ENCODE measurements around the gene TM9SF4. TPM values are rescaled to one million over a fixed set of nuclear protein-coding genes. Genes with fewer than 3 reads are reported as not detected.

Gene TM9SF4
- total RNA-seq, 1 donor from 2014 or later, result 27.0 TPM

GRCh38 chr20:32068174-32068573 lies 41.3 kb upstream of the TM9SF4 start:
- no peak for DNase-seq
- no peaks in the 10 kb centered on the region for H3K36me3 ChIP-seq
- no peak overlapping the region for H3K27ac ChIP-seq (replicated peaks)
- H3K27me3 ChIP-seq (ENCODE audit: low read depth), result peaks cover 53% of the 10 kb centered on the region
- no peak overlapping the region for H3K4me3 ChIP-seq
- no peak for TF ChIP-seq CTCF (IDR thresholded peaks at IDR 0.05; ENCODE audit: borderline replicate concordance)
- H3K9me3 ChIP-seq (replicated peaks), result no peaks in the 10 kb centered on the region
- intact Hi-C loops (cut with micrococcal nuclease), result no loop called here
- no peaks in the 10 kb centered on the region for H3K4me1 ChIP-seq

- Histone ChIP-seq H3K27me3 (ENCODE audit: low read depth) (peaks cover 46% of the 10 kb centered on the region), H3K36me3 (no peaks in the 10 kb centered on the region), H3K9me3 (replicated peaks) (no peaks in the 10 kb centered on the region), H3K4me1 (no peaks in the 10 kb centered on the region), H3K4me3 (no peak overlapping the region), H3K27ac (replicated peaks) (no peak overlapping the region)
- no peak for DNase-seq
- TF ChIP-seq CTCF (IDR thresholded peaks at IDR 0.05; ENCODE audit: borderline replicate concordance), result no peak
- intact Hi-C loops (cut with micrococcal nuclease), result no loop called here
Observed at GRCh38 chr20:32069711-32070110, 39.8 kb upstream of the TM9SF4 start.

- no peaks in the 10 kb centered on the region for H3K4me1 ChIP-seq
- intact Hi-C loops (cut with micrococcal nuclease), result no loop called here
- TF ChIP-seq CTCF (IDR thresholded peaks at IDR 0.05; ENCODE audit: borderline replicate concordance), result no peak
Observed at GRCh38 chr20:32070282-32070681, 39.2 kb upstream of the TM9SF4 start.

GRCh38 chr20:32070690-32071213 lies 38.8 kb upstream of the TM9SF4 start:
- H3K4me1 ChIP-seq, result no peaks in the 10 kb centered on the region
- peaks cover 45% of the 10 kb centered on the region for H3K27me3 ChIP-seq (ENCODE audit: low read depth)
- H3K27ac ChIP-seq (replicated peaks), result no peak overlapping the region
- no peak overlapping the region for H3K4me3 ChIP-seq
- H3K36me3 ChIP-seq, result no peaks in the 10 kb centered on the region
- TF ChIP-seq CTCF (IDR thresholded peaks at IDR 0.05; ENCODE audit: borderline replicate concordance), result no peak
- no peak for DNase-seq
- intact Hi-C loops (cut with micrococcal nuclease), result no loop called here
- no peaks in the 10 kb centered on the region for H3K9me3 ChIP-seq (replicated peaks)

More at GRCh38 chr20:32070282-32070681, 39.2 kb upstream of the TM9SF4 start:
- no peaks in the 10 kb centered on the region for H3K9me3 ChIP-seq (replicated peaks)
- no peak for DNase-seq
- H3K4me3 ChIP-seq, result no peak overlapping the region
- no peaks in the 10 kb centered on the region for H3K36me3 ChIP-seq
- H3K27ac ChIP-seq (replicated peaks), result no peak overlapping the region
- peaks cover 46% of the 10 kb centered on the region for H3K27me3 ChIP-seq (ENCODE audit: low read depth)

GRCh38 chr20:32071395-32072167 lies 37.9 kb upstream of the TM9SF4 start:
- Histone ChIP-seq H3K36me3 (no peaks in the 10 kb centered on the region), H3K27me3 (ENCODE audit: low read depth) (peaks cover 45% of the 10 kb centered on the region)

More at GRCh38 chr20:32071395-32072167, 37.9 kb upstream of the TM9SF4 start:
- no peak for DNase-seq
- intact Hi-C loops (cut with micrococcal nuclease), result no loop called here
- H3K4me3 ChIP-seq, result no peak overlapping the region
- TF ChIP-seq CTCF (IDR thresholded peaks at IDR 0.05; ENCODE audit: borderline replicate concordance), result no peak
- no peak overlapping the region for H3K27ac ChIP-seq (replicated peaks)
- H3K4me1 ChIP-seq, result no peaks in the 10 kb centered on the region
- no peaks in the 10 kb centered on the region for H3K9me3 ChIP-seq (replicated peaks)
